HTR-8/SVneo (cell line): ENCODE data around the gene ANKRD31.
"Not testable (repeated sequence)": the region's sequence is repeated elsewhere in the genome, so short reads cannot be mapped to it uniquely, and the experiment has no call there.

Experiments used
- DNase-seq: peaks from one replicate; pipeline ENCODE4 v3.0.0; 2011; ENCODE audit warnings: low spot score, mixed read lengths; ENCODE audit not compliant: insufficient read length
- FAIRE-seq: peaks from 2 replicates; lab custom pipeline; 2011; peaks lifted over from hg19 to GRCh38; lab: Jason Lieb, UNC

The ANKRD31 gene

DNA sequence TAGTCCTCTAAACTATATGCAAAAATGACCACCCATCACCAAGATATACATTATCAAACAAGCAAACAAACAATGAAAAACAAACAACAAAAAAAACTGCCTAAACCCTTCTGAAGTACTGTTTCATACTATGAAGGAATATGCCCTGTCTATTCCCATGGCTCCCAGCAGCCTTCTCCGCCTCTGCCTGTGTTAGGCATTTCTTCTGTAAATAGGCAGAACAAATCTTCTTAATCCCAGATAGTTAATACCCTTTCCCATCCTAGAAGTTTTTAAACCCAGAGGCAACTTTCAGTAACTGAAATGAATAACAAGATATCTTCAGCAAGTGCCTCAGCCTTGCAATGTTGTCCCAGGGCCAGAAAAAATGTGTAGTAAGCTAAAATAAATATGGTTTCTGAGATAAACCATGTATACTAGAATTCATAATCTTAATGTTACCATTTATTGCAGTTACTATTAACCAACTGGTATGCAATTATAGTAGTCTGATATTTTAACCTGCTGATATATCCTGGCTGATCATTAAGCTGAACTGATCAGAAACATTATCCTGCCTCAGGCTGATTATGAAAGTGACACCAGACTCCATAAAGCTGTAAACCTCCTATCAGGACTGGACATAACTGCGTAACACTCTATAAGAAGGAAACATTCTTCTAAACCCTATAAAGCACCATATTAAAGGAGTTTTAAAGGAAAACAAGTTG, 68.5 kb downstream of the ANKRD31 start:
- no peak for FAIRE-seq
- DNase-seq = no peak

DNA sequence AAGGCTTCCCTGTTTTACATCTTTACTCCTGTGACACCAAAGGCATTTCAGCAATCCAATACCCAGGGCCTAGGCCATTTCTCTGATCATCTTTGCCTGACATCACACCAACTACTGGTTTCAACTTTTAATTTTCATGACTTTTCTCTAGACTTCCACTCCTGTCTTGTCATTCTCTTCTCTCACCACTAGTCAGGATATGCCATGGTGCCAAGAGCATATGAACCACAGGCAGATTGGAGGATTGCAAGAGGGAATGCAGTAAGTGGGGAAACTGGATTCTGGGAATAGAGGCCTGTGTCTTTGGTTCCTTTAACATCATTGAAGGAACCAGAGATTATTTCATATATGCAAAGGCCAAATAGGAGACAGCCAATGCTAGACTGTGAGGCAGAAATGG, 69.3 kb downstream of the ANKRD31 start:
- peak; percentile 0 for DNase-seq
- FAIRE-seq = no peak

DNA sequence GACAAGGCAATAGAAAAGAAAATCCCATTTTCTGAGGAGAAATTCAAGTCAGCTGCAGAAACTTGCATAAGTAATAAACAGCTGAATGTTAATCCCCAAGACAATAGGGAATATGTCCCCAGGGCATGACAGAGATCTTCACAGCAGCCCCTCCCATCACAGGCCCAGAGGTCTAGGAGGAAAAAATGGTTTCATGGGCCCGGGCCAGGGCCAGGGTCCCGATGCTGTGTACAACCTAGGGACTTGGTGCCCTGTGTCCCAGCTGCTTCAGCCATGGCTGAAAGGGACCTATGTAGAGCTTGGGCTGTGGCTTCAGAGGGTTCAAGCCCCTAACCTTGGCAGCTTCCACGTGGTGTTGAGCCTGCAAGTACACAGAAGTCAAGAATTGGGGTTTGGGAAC, 75.2 kb downstream of the ANKRD31 start:
- not testable (repeated sequence) for FAIRE-seq, DNase-seq

DNA sequence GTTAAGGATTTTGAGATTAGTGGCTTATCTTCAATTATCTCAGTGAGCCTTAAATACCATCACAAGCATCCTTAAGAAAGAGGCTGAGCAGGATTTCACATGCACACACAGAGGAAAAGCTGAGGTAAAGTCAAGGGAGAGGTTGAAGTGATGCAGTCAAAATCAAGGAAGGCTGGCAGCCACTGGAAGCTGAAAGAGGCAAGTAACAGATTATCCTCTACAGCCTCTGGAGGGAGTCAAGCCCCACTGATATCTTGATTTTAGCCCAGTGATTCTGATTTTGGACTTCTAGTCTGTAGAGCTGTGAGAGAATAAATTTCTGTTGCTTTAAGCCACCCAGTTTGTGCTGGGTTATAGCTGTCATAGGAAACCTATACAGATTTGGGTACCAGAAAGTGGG, 80.1 kb downstream of the ANKRD31 start:
- DNase-seq = no peak
- FAIRE-seq = no peak

DNA sequence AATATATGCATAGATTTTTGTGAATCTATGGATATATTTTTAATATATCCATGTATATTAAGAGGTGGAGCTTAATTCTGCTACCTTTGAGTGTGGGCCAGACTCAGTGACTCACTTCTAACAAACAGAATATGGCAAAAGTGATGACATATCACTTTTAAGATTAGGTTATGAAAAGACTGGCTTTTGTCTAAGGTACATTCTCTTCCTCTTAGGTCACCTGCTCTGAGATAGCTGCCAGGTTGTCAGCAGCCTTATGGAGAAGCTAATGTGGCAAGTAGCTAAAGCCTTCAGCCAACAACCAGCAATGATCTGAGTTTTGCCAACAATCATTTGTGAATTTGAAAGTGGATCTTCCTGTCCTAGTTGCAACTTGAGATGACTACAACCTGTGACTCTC, 83.8 kb downstream of the ANKRD31 start:
- no peak for FAIRE-seq
- no peak for DNase-seq

DNA sequence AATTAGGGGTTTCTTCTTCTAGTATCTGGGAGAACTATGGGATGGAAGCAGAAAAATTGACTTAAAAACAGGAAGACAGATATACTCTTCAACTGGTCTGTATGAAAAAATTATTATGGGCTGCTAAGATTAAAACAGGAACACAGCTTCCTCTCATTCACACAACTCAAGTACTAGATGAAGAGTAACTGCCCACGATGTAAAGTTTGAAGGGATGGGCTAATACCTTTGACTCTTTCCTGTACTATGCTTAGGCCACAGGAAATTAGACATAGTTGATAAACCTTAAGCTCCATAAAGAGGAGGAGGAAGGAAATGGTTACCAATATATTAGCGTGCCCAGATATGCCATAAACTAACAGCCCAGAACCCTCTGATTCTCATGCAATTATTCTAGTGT, 88.6 kb downstream of the ANKRD31 start:
- DNase-seq (no peak), FAIRE-seq (no peak)

DNA sequence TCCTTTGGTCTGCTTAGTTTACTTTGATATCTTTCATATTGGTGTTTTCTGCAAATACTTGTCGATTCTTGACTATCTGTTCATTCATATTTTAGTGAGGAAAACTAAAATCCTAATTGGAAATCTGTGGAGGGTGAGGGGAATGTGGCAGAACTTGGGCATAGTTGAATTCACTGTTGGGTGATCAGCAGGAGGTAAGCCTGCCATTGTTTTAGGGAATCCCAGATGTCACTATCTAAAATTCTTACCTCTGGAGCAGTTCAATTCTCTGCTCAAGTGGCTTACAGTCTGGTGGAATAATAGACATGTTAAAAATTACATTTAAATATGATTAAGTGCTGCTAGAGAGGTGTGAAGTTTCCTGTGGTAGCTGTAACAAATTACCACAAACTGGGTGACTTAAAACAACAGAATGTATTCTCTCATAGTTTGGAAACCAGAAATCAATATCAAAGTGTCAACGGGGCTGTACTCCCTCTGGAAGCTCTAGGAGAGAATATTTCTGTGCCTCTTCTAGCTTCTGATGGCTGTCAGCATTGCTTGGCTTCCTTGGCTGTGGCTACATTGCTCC, 94.0 kb downstream of the ANKRD31 start:
- FAIRE-seq = no peak

DNA sequence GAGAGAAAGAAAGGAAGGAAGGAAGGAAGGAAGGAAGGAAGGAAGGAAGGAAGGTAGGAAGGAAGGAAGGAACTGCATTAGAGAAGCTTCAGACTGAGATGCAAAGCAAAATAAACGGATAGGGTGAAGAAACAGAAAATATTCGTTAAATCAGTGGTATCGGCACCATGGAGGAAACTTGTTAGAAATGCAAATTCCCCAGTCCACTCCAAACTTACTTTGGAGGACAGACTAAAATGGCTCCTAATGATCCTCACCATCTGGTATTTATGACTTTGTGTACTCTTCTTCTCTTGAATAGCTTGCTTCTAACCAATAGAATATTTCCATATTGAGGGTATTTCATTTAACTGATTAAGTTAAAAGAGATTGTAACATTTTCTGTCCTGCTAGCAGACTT, 96.4 kb downstream of the ANKRD31 start:
- FAIRE-seq = no peak
- DNase-seq = no peak

More for the DNA sequence above, 94.0 kb downstream of the ANKRD31 start:
- DNase-seq = no peak

DNA sequence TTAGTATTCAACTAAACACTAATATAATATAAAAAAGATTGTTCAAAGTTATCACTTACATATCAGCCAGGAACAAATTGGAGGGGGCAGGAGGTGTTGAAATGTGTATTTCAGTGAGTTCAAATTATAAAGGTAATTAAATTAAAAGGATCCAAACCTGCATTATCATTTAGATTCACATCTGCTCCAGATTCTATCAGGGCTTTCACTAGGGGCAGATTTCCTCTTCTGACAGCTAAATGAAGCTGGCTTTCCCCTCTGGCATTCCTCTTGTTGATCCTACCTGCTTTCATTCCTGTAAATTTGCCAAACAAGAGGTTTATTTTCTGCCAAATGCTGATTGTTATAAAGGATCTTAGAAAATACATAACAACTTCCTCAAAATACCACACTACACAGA, 98.0 kb downstream of the ANKRD31 start:
- DNase-seq (no peak), FAIRE-seq (no peak)

DNA sequence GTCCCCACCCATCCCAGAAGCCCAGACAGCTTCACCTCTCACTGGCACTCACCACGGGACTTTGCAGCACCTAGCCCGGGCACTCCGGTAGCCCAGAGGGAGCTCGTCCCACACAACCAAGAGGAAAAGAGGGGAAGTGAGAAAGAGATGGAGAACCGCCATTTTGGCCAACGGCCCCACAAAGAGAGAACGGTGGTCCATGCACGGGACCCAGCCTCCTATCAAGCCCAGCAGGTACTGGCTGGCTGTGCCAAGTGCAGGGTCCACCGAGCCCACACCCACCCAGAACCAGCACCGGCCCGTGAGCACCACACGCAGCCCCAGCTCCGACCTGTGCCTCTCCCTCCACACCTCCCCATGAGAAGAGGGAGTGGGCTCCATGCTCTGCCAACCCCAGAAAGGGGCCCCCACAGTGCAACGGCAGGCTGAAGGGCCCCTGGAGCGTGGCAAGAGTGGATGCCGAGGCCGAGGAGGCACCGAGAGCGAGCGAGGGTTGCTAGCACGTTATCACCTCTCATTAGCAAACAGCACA, 105.8 kb downstream of the ANKRD31 start:
- DNase-seq (no peak), FAIRE-seq (no peak)

DNA sequence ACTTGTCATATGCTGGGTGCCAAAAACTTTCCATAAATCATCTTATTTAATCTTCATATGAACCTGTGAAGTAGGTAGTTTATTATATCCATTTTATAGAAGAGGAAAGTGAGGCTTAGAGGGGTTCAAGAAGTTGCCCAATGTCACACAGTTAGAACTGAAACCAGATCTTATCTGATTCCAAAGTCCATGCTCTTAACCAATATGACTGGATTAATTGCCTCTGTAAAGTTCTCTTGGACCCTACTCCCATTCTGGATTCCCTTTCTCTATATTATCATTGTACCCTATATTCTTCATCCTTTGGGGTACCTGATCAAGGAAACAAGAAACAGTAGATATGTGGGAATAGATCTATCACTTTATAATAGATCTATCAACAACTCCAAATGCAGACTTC, 119.8 kb downstream of the ANKRD31 start:
- no peak for FAIRE-seq

DNA sequence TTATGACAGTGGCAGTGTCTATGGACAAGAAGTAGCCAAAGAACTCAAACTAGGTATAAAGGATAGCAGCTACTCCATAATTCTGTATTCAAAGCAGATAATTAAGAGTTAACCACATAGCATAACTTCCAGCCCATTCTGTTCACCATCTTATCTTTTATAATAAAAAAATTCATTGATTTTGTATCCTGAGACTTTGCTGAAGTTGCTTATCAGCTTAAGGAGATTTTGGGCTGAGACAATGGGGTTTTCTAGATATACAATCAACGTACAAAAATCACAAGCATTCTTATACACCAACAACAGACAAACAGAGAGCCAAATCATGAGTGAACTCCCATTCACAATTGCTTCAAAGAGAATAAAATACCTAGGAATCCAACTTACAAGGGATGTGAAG, 122.4 kb downstream of the ANKRD31 start:
- not testable (repeated sequence) for FAIRE-seq, DNase-seq

More for the DNA sequence above, 119.8 kb downstream of the ANKRD31 start:
- DNase-seq = no peak

DNA sequence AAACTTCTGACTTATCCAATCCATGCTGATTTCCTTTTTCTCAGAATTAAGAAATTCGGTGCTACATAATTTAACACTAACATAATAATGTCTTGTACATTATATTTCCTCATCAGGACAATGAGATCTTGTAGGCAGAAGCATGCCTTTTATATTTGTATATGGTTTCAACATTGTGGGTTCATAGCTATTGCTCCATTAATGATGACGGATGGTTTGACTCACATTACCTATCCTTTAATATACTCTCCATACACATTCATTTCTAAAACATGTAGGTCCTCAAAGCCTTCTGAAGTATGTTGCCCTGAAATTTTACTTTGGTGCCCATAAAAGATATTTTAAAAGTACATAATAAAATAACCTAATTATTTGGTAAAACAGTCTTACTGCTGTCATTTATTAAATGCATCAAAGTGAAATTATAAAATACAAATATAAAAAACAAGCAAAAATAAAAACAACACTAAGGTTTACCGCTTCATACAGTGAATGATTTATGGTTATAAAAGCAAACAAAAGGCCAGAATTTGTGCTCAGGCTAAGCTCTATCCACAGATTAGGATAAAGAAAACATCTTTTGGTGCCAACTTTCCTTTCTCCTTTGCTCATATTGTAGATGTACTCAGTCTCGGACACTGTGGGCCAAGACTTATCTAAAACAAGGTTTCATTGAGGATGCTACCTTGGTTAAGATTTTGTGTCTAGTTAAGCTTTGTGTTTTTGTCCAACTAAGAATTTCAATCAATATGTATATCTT, 123.1 kb downstream of the ANKRD31 start:
- no peak for FAIRE-seq
- no peak for DNase-seq

DNA sequence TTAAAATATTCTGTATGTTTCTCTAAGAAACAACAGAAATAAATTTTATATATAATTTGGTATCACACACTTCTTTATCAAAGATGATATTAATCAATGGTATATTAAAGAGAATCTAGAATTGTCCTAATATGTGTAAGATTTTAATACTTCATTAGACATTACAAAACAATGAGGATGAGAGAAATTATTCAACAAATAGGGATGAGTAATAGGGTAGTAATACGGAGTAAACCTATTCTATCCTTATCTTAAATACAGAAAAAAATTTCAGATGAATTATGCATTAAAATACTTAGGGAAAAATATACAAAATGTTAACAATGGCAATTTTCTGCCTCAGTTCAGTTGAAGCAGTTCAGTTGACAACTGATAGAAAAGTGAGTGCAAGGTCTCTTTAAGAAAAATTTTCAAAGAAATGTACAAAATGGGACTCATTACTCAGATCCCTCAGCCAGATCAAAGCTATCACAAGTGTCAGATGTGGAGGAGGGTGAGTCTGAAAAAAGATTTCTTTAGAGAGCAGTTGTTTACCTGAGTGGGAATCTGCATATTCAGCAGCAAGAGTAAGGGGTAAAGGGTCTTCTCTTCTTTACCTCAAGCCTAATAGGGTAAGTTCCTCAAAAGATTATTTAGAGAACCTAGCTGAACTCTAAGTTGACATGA, 127.6 kb downstream of the ANKRD31 start:
- no peak for DNase-seq
- FAIRE-seq = no peak

DNA sequence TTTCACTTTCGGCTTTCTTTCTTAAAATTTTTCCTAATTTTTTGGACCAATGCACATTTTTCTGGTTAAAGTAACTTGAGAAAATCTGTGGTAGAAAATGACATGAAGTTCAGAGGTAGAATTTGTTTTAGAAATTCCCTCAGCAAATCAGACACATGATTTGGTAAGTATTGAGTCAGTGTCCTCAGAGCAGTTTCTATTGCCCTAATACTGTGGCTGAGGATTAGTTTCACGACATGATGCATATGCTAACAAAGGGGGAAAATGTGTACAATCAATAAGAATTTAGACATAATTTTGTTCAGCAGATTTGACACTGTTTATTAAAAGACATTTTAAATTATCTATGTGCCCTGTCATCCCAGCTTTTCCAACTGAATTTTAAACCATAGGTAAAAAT, 128.2 kb downstream of the ANKRD31 start:
- DNase-seq (no peak), FAIRE-seq (no peak)

DNA sequence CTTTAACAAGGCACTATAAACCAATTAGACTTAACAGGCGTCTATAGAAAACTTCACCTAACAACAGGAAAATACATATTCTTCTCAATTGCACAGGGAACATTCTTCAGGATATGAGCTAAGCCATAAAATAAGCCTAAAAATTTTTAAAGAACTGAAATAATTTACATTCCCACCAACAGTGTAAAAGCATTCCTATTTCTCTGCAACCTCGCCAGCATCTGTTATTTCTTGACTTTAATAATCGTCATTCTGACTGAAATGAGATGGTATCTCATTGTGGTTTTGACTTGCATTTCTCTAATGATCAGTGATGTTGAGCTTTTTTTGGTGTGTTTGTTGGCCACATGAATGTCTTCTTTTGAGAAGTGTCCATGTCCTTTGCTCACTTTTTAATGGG, 140.7 kb downstream of the ANKRD31 start:
- DNase-seq, FAIRE-seq: not testable (repeated sequence)

DNA sequence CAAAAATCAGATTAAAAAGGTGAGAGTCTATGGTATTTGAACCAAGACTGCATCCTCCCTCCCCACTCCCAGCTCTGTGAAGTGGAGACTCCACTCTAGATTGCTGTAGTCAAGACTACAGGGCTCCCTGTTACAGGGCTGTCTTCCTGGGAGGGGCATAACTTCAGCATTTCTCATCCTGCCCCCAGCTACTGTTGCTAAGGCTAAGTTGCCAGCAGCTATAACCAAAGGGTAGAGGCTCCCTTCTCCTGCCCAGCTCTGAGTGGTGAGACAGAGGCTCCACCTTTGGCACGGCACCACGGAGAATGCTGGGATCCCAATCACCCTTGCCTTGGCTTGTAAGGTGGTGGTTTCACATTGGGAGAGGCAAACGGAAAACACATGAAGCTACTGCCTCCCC, 145.1 kb downstream of the ANKRD31 start:
- DNase-seq = no peak
- FAIRE-seq = no peak

DNA sequence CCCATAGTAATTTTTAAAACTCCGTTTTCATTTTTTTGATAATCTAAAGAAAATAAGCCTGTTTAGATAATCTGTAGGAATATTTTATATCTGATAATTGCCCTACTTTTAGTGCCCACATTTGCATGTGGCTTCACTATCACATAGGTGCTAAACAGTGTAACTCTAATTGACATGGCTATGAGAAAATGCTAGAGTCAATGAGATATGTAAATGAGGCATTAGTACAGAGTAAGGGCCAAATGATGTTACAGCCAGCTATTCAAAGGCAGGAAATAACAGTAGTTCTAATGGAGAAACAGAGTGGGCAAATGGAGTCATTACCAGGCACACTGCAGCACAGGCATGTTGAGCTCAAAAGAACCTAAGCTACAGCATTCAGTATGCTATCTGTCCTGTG, 147.0 kb downstream of the ANKRD31 start:
- no peak for FAIRE-seq
- DNase-seq = no peak

DNA sequence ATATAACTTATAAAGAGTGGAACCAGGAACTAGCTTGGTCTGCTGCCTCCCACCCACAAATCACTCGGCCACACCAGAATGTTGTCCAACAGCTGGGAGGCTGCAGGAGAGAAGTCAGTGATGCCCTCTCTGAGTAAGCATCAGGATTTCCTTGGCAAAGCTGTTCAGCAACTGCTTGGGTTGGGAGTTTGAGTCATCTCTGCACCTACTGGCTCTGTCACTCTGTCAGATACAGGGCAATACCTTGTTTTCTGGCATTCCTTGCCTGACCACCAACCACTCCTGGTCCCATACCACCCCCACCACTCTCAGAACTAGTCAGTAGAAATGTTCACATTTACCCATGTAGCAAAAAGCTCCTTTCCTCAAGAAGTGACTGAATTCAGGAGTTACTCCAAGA, 147.5 kb downstream of the ANKRD31 start:
- DNase-seq (no peak), FAIRE-seq (no peak)

DNA sequence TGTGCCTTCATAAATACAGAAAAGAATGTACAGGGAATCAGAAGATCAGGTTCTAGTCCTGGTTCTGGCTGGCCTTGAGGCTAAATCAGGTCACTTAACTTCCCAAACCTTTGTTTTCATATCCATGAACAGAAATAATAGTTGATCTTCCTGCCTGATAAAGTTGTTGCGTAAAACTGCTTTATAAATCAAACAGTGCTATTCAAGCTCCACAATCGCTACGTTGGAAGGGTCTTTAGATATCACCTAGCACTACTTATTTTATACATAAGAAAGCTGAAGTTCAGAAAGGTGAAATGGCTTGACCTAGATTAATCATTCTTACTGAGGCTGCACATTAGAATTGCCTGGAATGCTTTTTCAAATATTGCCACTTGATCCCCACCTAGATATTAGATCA, 148.0 kb downstream of the ANKRD31 start:
- FAIRE-seq = no peak
- DNase-seq = no peak

DNA sequence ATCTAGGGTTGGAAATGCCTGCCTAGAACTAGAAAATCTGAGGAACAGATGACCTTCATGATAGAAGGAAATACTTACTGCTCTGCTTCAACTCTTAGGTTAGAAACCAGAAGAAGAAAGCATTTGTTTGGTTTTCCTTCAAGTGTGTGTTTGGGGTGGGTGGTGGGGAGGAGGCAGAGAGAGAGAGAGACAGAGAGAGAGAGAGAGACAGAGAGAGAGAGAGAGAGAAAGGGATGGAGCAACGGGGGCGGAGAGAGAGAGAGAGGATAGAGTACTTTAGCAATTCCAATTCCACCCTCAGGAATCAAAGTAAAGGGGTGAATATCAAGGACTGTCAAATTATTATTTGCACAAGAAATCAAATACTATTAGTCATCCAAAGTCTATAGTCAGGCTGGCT, 155.2 kb downstream of the ANKRD31 start:
- DNase-seq (no peak), FAIRE-seq (no peak)
